H1 (cell line): ENCODE measurements around the gene RLBP1. TPM values are rescaled to one million over a fixed set of nuclear protein-coding genes. Genes with fewer than 3 reads are reported as not detected.

Experiments
- ASH2L ChIP-seq: fragments of 200-600, 300-600 bp; sonication (generic); IDR thresholded peaks from one replicate; pipeline ENCODE4 v1.7.1; 2017; ENCODE audit warnings: low read length
- polyA plus RNA-seq, 7 experiments: library from polyadenylated mRNA; depleted of rRNA in 3 of 7; stranded (reverse) in 5 of 7; unstranded in 2 of 7; fragments of >200 nt in 5 of 7; fragments of 200-250 nt in 2 of 7; gene quantifications; 1 replicate in 5 of 7; 2 replicates in 1 of 7; 4 replicates in 1 of 7; pipeline versions ENCODE4 v1.2.1 to v1.2.3, GENCODE V29; 2011 to 2013; ENCODE audit warnings: missing spikeins in 2 of 7, mixed read lengths in 2 of 7
- total RNA-seq: library from RNA; stranded (reverse); fragmentation: NEBNext Ultra II Directional; extraction: Animal tissue kit (Norgen Biotek cat#: 25700); gene quantifications from 2 replicates; pipeline ENCODE4 v1.2.1, GENCODE V29; 2021

RLBP1 gene
- total and polyA plus RNA-seq, 2 of the 8 experiments (the other 6 are each of a cell fraction or from before 2014, with no cell fraction given): 0.05 TPM; not detected in 1

DNA sequence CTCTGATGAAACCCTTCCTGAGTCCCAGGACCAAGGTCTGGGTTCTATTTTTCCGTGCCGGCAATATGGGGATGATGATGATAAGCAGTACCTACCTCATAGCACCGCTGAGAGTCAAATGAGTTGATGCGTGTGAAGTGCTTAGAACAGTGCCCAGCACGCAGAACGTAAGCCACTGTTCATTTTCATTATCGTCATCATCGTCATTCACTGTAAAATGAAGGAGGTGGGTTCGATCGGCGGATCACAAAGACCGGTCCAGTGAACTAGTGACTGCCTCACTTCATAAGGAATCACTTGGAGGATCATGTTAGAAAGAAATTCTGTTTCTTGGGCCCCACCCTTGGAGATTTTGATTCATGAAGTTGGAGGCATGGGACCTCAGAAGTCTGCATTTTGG is 44.3 kb downstream of the RLBP1 start (continued):
- TF ChIP-seq ASH2L: no peak
